ENCODE data around the gene SELENOI.

- TF ChIP-seq CTCF (IDR thresholded peaks at IDR 0.05) (no peak), POLR2AphosphoS5 (IDR thresholded peaks at IDR 0.05) (no peak), POLR2A (IDR thresholded peaks at IDR 0.05) (no peak)
These were observed 41.2 kb downstream of the SELENOI start for GRCh38 chr2:26387189-26387588.
